Measurements from ENCODE around the gene DUSP11. TPM values are rescaled to one million over a fixed set of nuclear protein-coding genes. Genes with fewer than 3 reads are reported as not detected.
A peak's percentile ranks its signal among the peaks of the same experiment; 100 is the strongest.
"Not testable (repeated sequence)": the region's sequence is repeated elsewhere in the genome, so short reads cannot be mapped to it uniquely, and the experiment has no call there.

DUSP11 gene
- 10 to 100 TPM; 17.0 to 17.3 TPM for total RNA-seq
- long read RNA-seq, donor 1, transcript DUSP11-201 (9 exons, 1,653 nt) = major isoform, 5 of 8 reads
- long read RNA-seq, donor 1, partial matches to known transcripts = 2 of 8 reads
- long read RNA-seq, donor 1, other reads (novel, unspliced or antisense) = 1 of 8 reads
- long read RNA-seq, donor 2, transcript DUSP11-201 (9 exons, 1,653 nt) = major isoform, 31 of 34 reads
- long read RNA-seq, donor 2, partial matches to known transcripts = 3 of 34 reads
- long read RNA-seq, donor 2, other reads (novel, unspliced or antisense) = 0 of 34 reads

GRCh38 chr2:73779467-73780236 is at the start of gene DUSP11:
TSS of gene DUSP11 (minus strand) at chr2:73780103. CDS start at chr2:73779974, 129 bp downstream.
- intact Hi-C loops (cut with DNase I) = no loop called here
- peak; percentile 98 for DNase-seq (ENCODE audit: low spot score)

- peak; percentile 99 for DNase-seq (ENCODE audit: low spot score)
- intact Hi-C loops (cut with DNase I) = no loop called here
These were observed 49.1 kb upstream of the DUSP11 start, which contains the start of gene STAMBP for GRCh38 chr2:73828818-73829570. TSS of gene STAMBP (plus strand) at chr2:73828961. CDS start at chr2:73830857, 1,896 bp downstream.

DNA sequence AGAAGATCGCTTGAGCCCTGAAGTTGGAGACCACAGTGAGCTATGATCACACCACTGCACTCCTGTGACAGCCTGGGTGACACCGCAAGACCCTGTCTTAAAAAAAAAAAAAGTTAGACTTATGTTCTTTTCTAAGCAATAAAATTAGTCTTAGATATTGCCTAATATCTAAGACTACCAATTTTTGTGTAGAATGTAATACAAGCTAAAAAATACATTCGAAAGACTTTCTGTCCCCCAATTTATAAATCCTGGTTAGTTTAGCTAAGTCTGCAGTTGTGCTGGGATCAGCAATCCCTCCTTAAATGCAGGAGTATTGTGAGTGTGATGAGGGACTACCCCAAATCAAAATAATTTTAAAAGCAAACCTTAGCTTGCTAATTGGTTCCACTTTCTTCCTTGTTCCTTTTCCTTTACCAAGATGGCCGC is 48.5 kb upstream of the DUSP11 start:
- intact Hi-C loops (cut with DNase I) = no loop called here
- no peak for DNase-seq (ENCODE audit: low spot score)

DNA sequence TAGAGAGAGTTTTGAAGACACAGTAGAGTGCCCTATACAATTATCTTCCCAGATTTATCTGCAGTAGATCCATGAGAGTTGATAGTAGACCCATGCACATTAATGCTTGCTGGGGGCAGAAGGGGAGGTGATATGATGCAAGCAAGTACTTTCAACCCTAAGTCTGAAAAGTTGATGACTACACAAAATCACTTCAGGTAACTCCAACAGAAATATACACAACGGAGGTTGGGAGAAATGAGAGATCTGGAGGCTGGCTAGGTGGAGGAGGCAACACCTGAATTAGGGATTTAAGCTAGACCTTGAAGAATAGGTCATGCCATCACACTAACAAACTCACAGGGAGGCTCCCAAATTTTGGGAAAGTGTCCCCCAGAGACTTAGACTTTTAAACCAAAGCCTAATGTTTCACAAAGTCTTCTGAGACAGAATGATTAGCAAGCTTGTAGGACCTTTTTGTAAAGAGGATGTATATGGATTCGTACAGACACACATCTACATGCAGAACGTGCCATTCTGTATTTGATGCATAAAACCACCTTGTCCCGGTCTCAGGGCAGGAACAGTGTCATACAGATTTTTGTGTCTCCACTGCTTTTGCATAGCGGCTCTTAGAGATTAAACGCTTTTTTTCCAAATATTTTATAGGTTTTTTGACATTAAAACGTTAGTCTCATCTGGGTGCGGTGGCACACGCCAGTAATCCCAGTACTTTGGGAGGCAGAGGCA is 47.9 kb upstream of the DUSP11 start:
- intact Hi-C loops (cut with DNase I) = no loop called here
- DNase-seq (ENCODE audit: low spot score) = no peak

DNA sequence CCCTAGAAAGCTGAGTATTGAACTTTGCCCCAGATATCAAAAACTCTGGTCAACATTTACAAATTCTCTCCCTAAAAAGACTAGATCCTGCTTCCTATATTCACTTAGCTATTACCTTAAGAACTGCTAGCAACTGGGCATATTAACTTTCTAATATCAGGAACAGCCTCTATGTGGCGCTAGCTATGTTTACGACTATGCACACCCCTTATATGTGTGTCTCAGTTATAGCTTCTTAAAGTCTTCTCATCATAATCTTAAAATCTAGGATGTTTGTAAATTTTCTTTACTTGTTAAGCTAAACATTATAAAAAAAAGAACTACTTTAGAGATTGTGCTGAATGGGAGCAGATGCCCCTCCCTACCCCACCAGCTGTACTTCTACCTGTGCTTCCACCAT is 47.1 kb upstream of the DUSP11 start:
- intact Hi-C loops (cut with DNase I) = no loop called here
- DNase-seq (ENCODE audit: low spot score) = no peak

DNA sequence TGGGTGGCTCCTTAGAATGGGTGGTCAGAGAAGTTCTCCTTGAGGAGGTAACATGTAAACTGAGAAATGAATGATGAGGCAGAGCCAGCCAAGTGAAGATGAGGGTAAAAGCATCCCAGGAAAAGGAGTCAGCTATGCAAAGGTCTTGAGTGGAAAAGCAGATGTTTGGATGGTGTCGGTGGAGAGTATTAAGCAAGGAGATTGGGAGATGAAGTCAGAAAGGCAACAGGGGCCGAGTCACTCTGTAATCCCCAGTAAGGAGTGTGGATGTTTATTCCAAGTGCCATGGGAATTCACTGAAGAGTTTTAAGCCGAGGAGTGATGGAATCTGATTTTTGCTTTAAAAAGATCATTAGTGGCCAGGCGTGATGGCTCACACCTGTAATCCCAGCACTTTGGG is 45.5 kb upstream of the DUSP11 start:
- no peak for DNase-seq (ENCODE audit: low spot score)
- intact Hi-C loops (cut with DNase I) = no loop called here

GRCh38 chr2:73823916-73824523 is 44.1 kb upstream of the DUSP11 start:
- no peak for DNase-seq (ENCODE audit: low spot score)
- intact Hi-C loops (cut with DNase I) = no loop called here

DNA sequence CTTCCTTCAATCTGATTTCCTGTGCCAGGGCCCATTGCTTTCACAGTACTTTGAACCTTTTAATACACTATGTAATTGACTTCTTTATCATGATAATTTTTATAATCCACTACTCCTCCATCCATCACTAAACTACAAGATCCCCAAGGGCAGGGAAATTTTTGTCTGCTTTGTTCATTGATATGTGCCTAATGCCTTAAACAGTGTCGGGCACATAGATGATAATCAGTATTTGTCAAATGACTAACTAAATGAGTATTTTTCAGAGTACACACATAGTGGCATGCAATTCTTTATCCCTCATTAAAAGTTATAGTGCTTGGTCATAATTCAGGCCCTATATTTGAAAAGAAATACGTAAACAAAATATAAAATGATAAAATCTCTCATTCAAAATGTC is 43.5 kb upstream of the DUSP11 start:
- DNase-seq (ENCODE audit: low spot score) = no peak
- intact Hi-C loops (cut with DNase I) = no loop called here

DNA sequence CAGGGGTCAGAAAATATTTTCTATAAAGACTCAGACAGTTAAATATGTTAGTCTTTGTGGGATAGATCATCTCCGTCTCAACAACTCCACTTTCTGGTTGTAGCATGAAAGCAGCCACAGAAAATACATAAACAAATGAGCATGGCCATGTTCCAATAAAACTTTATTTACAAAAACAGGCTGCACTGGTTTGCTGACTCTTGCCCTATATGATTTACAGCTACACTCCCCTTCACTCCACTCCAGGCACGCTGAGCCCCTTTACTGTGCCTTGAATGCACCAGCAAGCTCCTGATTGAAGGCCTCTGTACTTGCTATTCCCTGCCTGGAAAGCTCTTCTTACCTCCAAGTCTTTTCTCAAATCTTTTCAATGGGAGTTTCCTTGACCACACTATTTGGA is 43.1 kb upstream of the DUSP11 start:
- intact Hi-C loops (cut with DNase I) = no loop called here
- DNase-seq (ENCODE audit: low spot score) = no peak

DNA sequence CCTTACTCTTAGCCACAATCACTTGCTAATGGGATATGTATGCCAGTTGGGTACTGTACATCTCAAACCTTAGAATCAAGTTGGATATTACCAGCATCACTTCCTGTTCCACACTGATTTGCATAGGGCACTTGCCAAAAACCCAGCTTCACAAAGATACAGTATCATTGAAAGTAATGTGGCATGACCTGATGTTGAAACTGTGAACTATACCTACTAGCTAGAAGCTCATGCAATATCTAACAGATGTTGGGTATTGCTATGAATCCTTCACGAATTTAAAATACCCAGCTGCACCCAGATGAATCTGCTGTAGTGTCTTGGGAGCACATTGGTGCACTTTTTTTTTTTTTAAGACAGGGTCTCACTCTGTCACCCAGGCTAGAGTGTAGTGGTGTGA is 42.4 kb upstream of the DUSP11 start:
- intact Hi-C loops (cut with DNase I) = no loop called here

GRCh38 chr2:73821669-73822068 is 41.8 kb upstream of the DUSP11 start:
- no peak for DNase-seq (ENCODE audit: low spot score)

More for the DNA sequence above, 42.4 kb upstream of the DUSP11 start:
- DNase-seq (ENCODE audit: low spot score) = no peak

GRCh38 chr2:73821227-73821626 is 41.3 kb upstream of the DUSP11 start:
- intact Hi-C loops (cut with DNase I) = no loop called here
- no peak for DNase-seq (ENCODE audit: low spot score)

More at GRCh38 chr2:73821669-73822068, 41.8 kb upstream of the DUSP11 start:
- intact Hi-C loops (cut with DNase I) = no loop called here

- no peak for DNase-seq (ENCODE audit: low spot score)
- intact Hi-C loops (cut with DNase I) = no loop called here
These were observed 38.4 kb upstream of the DUSP11 start for GRCh38 chr2:73818296-73818695.

DNA sequence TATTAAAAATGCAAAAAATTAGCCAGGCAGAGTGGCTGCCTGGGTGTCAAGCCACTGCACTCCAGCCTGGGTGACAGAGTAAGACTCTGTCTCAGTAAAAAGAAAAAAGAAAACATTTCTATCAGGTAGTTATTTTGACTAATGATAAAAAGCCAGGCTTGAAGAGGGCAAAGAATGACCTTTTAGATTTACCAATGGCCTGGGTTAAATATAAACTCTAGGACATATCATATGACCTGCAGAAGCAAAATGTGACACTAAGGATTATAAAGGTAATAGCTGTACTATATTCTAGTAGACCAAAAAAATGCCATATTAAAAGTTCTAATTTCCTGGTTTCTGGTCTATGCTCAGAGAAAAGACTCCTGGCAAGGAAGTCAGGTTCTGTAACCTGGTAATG is 32.7 kb upstream of the DUSP11 start:
- intact Hi-C loops (cut with DNase I) = no loop called here
- DNase-seq (ENCODE audit: low spot score) = no peak

- DNase-seq (ENCODE audit: low spot score) = no peak
- intact Hi-C loops (cut with DNase I) = no loop called here
These were observed 32.0 kb upstream of the DUSP11 start for GRCh38 chr2:73811878-73812277.

DNA sequence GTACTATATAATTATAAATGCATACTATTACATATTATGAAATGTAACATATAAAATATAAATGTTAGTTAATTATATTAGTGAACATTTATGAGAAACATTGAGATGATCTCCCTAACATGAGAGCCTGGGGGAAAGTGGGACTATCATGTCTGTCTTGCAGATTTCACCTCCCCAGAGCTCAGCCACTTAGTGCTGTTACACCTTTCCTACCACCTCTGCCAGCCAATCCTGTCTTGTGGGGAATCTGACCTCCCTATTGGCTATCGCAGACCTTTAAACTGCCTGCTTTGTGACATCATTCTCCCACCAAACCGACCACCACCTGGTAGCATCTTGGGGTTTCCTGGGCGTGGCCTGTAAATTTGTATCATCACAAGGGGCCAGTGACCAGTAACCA is 4.0 kb upstream of the DUSP11 start, which contains the start of gene C2orf78:
Gene C2orf78, plus strand, starts transcription at position 301 of the 400 bp plus-strand sequence. CDS start 127 bp downstream, outside the sequence.
- intact Hi-C loops (cut with DNase I); DNase-seq (ENCODE audit: low spot score): not testable (repeated sequence)

DNA sequence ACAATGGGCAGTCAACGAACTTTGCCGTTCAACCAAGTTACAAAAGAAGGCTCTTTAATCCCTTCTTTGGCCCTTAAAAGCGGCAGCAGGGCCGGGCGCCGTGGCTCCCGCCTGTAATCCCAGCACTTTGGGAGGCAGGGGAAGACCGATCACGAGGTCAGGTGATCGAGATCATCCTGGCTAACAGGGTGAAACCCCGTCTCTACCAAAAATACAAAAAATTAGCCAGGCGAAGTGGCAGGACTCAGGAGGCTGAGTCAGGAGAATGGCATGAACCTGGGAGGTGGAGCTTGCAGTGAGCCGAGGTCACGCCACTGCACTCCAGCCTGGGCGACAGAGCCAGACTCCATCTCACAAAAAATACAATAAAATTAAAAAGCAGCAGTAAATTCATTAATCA is 3.5 kb upstream of the DUSP11 start:
- DNase-seq (ENCODE audit: low spot score); intact Hi-C loops (cut with DNase I): not testable (repeated sequence)

DNA sequence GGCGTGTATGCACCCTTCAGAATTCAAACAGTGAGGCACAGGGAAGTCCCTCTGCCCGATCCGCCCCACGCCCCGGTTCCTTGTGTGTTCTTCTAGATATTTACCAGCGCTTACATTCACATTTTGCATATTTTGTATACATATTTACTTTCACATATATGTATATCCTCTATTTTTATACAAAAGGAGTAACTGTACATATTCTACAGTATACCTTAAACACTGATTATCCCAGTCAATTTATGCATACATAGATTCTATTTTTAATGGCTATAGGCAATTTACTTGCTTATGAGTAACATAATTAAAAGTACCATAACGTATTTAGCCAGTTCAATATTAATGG is 307 bp upstream of the DUSP11 start:
- intact Hi-C loops (cut with DNase I) = no loop called here
- DNase-seq (ENCODE audit: low spot score) = no peak

Measured in posterior vena cava (tissue), 2 donors.